ENCODE results near the gene ALX3.

ALX3 gene

DNA sequence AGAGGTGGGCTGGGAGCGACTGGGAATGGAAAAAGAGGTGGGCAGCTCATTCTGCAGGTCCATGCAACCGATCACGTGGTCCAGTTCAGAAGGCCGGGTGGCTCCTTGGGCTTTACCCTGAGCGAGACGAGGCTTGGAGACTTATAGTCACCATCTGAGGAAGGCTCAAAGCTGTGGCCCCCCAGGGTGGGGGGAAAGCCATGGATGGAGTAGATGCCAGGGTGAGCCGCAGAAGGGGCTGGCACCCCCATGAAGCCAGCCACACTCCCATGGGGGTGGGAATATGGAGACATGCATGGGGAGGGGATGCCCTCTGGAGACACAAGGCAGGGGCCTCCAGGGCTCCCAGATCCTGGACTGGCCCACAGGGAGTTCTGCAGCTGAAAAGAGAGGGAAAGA, 9.8 kb downstream of the ALX3 start:
- H3K4me3 ChIP-seq (ENCODE audit: low read depth, low read length): no peak overlapping the region
- DNase-seq (ENCODE audit: low read depth, low spot score): no peak
- TF ChIP-seq, protein P1, sequence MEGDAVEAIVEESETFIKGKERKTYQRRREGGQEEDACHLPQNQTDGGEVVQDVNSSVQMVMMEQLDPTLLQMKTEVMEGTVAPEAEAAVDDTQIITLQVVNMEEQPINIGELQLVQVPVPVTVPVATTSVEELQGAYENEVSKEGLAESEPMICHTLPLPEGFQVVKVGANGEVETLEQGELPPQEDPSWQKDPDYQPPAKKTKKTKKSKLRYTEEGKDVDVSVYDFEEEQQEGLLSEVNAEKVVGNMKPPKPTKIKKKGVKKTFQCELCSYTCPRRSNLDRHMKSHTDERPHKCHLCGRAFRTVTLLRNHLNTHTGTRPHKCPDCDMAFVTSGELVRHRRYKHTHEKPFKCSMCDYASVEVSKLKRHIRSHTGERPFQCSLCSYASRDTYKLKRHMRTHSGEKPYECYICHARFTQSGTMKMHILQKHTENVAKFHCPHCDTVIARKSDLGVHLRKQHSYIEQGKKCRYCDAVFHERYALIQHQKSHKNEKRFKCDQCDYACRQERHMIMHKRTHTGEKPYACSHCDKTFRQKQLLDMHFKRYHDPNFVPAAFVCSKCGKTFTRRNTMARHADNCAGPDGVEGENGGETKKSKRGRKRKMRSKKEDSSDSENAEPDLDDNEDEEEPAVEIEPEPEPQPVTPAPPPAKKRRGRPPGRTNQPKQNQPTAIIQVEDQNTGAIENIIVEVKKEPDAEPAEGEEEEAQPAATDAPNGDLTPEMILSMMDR (IDR thresholded peaks at IDR 0.05; ENCODE audit: low read depth, low read length): no peak
- in situ Hi-C loops (cut with HindIII; ENCODE audit: low sequenced_read_pairs): no loop called here

DNA sequence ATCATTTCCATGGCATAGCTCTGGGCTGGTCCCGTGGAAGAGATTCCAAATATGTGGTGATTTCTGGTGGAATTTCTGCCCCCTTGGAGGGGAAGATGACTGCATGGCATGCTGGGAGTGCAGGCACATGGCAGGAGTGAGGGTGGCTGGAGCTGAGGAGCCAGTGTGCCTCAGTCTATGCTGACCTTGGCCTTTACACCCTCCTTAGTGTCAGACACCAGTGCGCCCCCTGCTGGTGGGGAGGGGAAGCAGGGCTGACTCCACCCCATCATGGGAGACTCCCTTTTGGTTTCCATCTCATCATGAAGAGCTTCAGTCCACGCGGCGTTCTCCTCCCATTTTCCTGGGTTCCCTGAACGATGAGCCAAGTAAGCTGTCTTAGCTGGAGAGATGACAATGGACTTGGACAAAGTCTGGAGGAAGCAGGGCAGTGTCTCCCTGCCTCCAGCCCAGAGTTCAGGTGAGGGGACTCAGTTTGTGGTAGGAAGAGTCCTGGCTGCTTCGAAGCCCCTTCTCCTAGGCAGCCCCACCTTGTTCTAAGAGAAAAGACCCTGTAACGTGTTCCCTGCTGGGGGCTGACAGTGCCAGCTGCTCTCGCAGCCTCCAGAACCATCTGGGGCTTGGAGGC, 10.3 kb downstream of the ALX3 start:
- in situ Hi-C loops (cut with HindIII; ENCODE audit: low sequenced_read_pairs): no loop called here
- DNase-seq (ENCODE audit: low read depth, low spot score): no peak
- no peak overlapping the region for H3K4me3 ChIP-seq (ENCODE audit: low read depth, low read length)
- TF ChIP-seq, protein P1 (IDR thresholded peaks at IDR 0.05; ENCODE audit: low read depth, low read length): peak; percentile 83

DNA sequence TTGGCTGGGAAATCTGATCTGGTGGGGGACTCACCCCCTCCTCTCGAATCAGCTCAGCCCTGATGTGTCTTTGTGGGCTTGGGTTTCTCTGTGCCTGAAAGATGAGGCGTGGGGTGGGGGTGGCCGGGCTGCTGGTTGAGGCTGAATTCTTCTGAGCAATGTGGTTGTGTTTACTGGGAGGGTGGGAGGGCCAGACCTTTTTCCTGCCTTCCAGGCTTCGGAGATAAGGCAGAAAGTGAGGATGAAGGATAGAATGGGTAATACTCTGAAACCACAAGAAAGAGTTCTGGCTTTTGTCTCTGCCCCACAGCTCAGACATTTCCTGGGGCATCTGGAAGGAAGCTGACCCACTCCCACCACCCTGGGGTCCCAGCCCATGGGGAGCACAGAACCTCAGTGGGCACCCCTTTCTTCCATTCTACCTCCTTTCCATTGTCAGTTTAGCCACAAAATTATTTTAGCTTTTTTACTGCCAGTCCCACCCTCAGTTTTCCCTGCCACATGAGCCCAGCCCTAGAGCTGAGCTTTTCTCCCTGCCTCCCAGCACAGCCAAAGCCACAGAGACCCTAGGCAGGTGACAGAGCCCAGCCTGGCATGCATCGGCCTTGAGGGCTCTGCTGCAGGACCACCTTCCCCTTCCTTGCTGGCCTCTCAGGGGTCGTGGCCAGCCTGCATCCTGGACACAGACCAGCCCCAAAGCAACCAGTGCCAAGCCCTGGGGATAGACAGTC, 11.2 kb downstream of the ALX3 start:
- no peak for DNase-seq (ENCODE audit: low read depth, low spot score)
- TF ChIP-seq, protein P1 (IDR thresholded peaks at IDR 0.05; ENCODE audit: low read depth, low read length): no peak
- no peak overlapping the region for H3K4me3 ChIP-seq (ENCODE audit: low read depth, low read length)
- in situ Hi-C loops (cut with HindIII; ENCODE audit: low sequenced_read_pairs): no loop called here

DNA sequence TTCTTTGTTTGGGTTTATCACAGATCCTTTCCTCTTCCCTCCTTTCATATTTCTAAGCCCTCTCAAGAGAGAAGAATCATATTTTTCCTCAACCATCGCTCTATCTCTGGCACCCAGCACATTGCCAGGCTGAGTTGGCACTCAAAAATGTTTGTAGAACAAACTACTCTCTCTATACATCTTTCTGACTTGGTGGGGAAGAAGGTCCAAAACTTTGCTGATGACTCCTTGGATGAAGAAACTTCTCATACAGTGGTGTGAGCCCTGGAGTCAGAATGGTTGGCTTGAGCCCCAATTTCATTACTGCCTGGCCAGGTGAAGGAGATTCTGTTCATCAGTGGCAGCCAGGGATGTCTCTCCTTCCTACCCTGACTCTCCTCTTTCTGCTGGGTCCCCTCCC, 11.9 kb downstream of the ALX3 start:
- H3K4me3 ChIP-seq (ENCODE audit: low read depth, low read length): no peak overlapping the region
- DNase-seq (ENCODE audit: low read depth, low spot score): no peak
- TF ChIP-seq, protein P1 (IDR thresholded peaks at IDR 0.05; ENCODE audit: low read depth, low read length): no peak
- in situ Hi-C loops (cut with HindIII; ENCODE audit: low sequenced_read_pairs): no loop called here

DNA sequence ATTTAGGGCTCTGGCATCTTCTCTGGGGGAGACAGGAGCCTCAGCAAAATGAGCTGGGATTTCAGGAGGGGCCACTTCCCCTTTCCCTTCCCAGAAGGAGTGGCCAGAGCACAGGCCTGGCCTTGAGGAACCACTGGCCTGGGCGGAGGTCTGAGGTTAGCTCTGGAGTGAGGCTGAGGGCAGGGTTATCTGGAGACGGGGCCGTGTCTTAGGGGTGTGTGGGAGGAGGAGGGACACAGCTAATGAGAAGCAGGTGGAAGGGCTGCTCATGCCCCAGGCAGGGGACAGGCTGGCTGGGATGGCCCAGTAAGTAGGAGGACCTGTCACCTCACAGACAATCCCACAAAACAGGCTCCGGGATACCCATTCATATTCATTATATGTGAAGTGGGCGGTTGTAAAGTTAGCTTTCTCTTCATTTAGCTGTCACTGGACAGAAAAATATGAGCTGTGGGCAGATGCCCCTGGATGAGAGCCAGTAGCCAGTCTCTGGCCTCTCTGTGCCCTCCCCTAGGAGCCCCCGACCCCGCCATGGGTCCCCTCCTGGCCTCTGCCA, 12.4 kb downstream of the ALX3 start:
- TF ChIP-seq, protein P1 (IDR thresholded peaks at IDR 0.05; ENCODE audit: low read depth, low read length): no peak
- no peak for DNase-seq (ENCODE audit: low read depth, low spot score)
- H3K4me3 ChIP-seq (ENCODE audit: low read depth, low read length): no peak overlapping the region
- in situ Hi-C loops (cut with HindIII; ENCODE audit: low sequenced_read_pairs): no loop called here

DNA sequence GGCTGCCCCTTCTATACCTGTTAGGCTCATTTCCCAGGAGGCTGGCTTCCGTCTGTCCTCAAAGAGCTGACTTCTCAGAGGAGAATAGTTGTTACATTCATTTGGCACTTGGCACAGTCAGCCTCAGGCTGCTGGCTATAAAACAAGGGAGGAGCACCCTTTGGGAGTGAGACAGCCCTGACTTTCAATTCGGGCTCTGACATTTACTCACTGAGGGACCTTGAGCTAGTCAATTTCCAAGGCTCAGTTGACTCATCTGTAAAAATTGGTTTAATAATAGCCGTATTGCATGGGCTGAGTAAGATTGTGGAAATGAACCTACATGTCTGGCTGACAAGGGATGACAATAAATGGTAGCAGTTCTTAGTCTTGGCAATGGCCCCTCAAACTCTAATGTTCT, 13.7 kb downstream of the ALX3 start:
- peak; percentile 20 for DNase-seq (ENCODE audit: low read depth, low spot score)
- in situ Hi-C loops (cut with HindIII; ENCODE audit: low sequenced_read_pairs): no loop called here
- TF ChIP-seq, protein P1 (IDR thresholded peaks at IDR 0.05; ENCODE audit: low read depth, low read length): no peak
- H3K4me3 ChIP-seq (ENCODE audit: low read depth, low read length): no peak overlapping the region

Data from astrocyte of the spinal cord (primary cell).